G401 (cell line): ENCODE data around the gene SNAP29. TPM values are rescaled to one million over a fixed set of nuclear protein-coding genes. Genes with fewer than 3 reads are reported as not detected.
"Not testable (repeated sequence)": the region's sequence is repeated elsewhere in the genome, so short reads cannot be mapped to it uniquely, and the experiment has no call there.

Experiments used
- DNase-seq: peaks from one replicate; pipeline ENCODE4 v3.0.0-alpha.2; 2015; ENCODE audit warnings: low spot score
- in situ Hi-C: cut with HindIII; loops from 2 replicates; pipeline ENCODE4 v1.10.0; 2016; ENCODE audit warnings: low sequenced_read_pairs, mixed read lengths
- total RNA-seq: library from RNA; depleted of rRNA; stranded (reverse); fragments of >200 nt; shearing (Covaris generic); gene quantifications from 2 replicates; pipeline ENCODE4 v1.2.3, GENCODE V29; 2014; rRNA removed

Gene SNAP29
- 8.3 and 16.4 TPM in 2 replicates for total RNA-seq

DNA sequence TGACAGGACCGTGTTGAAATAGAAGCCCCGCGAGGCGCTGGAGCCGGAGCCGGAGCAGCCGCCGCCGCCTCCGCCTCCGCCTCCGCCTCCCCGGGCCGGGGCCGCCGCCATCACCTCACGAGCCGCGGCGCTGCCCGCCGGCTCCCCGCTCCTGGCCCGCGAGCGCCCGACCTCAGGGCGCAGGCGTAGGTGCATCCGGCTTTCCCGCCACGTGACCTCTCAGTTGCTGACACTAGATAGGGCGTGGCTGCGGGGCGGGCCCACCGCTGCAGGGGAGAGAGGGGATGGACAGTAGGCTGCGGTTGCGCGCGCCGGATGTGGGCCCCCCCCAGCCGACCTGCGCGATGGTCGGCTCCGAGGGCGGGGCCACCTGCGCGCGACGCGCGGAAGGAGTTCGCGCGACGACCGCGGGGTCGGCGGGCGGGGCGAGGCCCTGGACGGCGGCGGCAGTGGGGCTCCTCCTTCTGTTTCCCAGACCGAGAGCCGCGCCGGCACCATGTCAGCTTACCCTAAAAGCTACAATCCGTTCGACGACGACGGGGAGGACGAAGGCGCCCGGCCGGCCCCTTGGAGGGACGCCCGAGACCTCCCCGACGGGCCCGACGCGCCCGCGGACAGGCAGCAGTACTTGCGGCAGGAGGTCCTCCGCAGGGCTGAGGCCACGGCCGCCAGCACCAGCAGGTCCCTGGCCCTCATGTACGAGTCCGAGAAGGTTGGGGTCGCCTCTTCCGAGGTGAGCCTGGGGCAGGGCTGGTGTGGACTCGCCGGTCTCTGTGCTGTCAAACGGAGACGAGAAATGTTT is at the start of gene SNAP29, which contains the start of gene PI4KA:
TSS of gene SNAP29 (plus strand) at position 393 of the 802 bp plus-strand sequence. CDS start at position 497, 104 bp downstream.
TSS of gene PI4KA (minus strand) at position 197 of the 802 bp plus-strand sequence. CDS start at position 111, 86 bp downstream.
- peak; percentile 97 for DNase-seq
- in situ Hi-C loops = no loop called here

DNA sequence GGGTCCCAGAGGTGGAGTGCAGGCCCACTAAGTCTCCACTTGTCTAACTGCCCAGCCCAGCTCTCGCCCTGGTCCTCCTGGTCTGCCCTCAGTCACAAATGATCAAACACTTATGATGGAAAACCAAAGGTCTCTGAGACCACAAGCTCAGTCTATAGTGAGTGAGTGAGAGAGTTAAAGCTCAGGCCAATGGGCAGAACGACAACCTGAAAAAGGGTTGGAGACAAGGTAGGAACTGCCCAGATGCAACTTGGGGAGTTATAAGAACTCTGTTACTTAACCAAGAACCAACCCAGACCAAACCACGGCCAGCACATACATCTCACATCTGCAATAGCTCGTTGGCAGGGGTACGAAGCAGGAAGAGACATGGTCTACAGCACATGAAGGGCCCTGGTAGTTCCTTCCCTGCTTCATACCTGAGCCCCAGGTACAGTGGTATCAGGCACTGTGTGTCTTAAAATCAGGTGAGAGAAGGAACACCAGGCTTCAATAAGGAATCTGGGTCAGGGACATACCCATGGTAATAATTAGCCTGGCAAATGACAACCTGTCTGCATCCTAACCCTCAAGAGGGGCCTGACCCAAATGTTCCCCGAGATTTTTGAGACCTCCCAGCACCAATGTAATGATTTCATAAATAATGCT is 49.1 kb upstream of the SNAP29 start:
- DNase-seq = no peak
- in situ Hi-C loops = no loop called here

DNA sequence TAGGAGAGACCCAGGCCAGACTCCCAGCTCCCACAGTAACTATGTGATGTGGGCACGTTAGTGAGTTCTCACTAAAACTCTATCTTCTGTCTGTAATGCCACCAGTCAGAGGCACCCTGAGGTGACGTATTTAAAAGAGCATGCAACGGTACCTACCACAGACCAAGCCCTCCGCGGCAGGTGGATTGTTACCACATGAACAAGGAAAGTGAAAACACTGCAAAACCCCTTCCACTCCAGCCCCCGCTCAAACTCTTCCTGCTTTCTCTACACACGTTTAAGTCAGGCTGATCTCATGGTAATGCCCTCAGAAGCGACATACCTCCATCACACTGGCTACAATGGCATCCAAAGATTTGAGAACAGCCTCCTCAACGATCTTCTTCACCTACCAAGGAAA is 48.2 kb upstream of the SNAP29 start:
- DNase-seq = no peak
- in situ Hi-C loops = no loop called here

DNA sequence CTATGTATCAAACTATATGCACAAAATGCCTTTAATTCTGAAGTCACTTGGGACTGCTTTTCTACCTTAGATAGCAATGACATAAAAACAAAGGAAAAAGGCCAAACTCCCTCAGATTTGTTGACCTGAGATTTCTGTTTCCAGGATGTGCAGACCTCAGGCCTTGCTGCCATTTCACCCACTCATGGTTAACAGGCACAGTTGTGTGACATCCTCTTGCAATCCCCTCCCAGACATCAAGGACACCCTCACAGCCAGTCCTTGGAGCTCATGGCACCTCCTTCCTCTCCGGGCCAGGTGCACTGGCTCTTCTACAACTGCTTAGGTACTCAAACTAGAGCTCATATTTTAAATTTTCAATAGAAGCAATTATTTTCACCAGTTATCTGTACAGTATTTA is 47.6 kb upstream of the SNAP29 start:
- DNase-seq = no peak
- in situ Hi-C loops = no loop called here

DNA sequence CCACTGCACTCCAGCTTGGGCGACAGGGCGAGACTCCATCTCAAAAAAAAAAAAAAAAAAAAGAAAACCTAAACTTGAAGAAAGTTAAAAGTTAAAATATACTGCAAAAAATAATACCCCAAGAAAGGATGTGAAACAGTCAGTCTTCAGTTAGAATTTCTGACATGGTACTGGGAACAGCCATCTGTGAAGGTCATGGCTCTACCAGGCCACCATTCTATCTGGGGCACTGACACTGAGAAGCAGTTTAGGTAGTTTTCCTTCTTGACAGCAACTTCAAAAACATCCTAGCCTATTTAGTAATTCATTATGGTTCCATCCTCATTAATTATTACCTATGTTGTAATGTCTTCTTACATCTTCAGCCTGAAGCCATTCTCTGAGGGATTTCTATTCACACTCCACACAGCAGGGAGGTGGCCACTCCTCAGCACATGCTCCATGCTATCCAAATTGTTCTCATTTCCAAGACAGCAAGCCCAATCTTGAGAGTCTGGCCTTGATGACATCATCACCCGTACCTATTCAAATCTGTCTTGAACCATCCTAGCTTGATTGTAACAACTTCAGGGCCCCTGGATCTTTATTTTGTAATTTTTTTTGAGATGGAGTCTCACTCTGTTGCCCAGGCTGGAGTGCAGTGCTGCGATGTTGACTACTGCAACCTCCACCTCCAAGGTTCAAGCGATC is 46.7 kb upstream of the SNAP29 start:
- in situ Hi-C loops = no loop called here
- DNase-seq = no peak

- in situ Hi-C loops = no loop called here
Measured at GRCh38 chr22:20813056-20813455, 45.8 kb upstream of the SNAP29 start.

GRCh38 chr22:20814221-20814808 is 44.5 kb upstream of the SNAP29 start:
- in situ Hi-C loops = no loop called here
- DNase-seq = no peak

More at GRCh38 chr22:20813056-20813455, 45.8 kb upstream of the SNAP29 start:
- DNase-seq = no peak

GRCh38 chr22:20815477-20816050 is 43.2 kb upstream of the SNAP29 start:
- in situ Hi-C loops = no loop called here
- no peak for DNase-seq

GRCh38 chr22:20816559-20816958 is 42.2 kb upstream of the SNAP29 start:
- in situ Hi-C loops = no loop called here
- DNase-seq = no peak

DNA sequence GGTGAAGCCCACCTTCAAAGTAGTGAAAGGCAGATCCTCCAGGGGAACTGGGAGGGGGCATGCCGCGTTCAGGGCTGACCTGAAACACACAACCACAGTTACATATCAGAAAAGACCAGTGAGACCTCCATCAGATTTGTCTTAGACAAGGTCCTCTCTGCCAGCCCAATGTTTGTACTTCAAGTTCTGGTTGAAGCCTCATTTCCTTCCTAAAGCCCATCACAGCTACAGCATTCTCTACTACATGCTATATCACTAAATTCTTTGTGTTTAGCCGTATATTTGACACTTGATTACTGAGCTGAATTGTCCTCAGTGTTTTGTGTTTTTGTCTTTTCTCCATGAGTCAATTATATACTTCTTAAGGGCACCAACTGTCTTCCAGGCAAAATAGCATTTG is 40.3 kb upstream of the SNAP29 start:
- in situ Hi-C loops = no loop called here
- DNase-seq = no peak

DNA sequence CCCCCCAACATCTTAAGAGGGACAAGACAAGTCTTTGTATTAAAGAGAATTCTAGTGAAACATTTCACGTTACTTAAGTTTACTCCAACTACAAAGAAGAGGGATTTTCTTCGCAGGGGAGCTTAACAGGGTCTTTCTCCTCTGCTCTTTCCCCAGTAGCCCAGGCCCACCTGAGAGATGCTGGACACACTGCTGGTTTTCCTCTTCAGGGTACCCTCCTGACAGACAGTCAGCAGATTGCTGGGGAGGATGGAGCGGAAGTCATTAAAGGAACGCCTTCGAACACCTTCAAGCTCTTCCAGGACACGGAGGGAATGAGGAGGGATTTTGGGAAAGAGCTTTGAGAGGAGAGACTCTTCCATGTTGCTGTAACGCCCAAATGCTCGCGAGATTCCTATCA is 39.3 kb upstream of the SNAP29 start:
- in situ Hi-C loops = no loop called here
- no peak for DNase-seq

DNA sequence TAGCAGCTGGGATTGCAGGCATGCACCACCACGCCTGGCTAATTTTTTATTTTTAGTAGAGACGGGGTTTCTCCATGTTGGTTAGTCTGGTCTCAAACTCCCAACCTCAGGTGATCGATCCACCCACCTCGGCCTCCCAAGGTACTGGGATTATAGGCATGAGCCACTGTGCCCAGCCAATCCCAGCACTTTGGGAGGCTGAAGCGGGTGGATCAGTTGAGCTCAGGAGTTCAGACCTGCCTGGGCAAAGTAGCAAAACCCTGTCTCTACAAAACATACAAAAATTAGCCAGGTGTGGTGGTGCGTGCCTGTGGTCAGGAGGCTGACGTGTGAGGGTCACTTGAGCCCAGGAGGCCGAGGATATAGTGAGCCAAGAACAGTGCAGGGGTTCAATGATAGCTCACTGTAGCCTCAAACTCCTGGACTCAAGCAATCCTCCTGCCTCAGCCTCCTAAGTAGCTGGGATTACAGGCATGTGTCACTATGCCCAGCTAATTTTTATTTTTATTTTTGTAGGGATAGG is 37.0 kb upstream of the SNAP29 start:
- DNase-seq, in situ Hi-C loops: not testable (repeated sequence)

DNA sequence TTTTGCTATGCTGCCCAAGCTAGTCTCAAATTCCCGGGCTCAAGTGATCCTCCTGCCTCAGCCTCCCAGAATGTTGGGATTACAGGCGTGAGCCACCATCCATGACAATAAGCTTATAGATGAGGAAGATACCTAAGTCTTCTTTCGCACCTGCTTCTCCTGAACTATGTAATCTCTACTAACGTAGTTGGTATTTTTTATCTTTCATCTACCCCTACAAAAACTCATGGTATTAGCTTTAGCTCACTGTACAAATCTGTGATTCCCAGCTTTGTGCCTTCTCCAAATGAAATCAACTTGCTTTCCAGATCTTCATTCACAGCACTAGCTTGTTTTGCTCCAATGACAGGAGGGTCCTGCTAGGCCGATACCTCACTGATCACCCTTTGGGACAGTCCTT is 36.6 kb upstream of the SNAP29 start:
- in situ Hi-C loops = no loop called here
- DNase-seq = no peak

GRCh38 chr22:20823264-20823663 is 35.5 kb upstream of the SNAP29 start:
- in situ Hi-C loops = no loop called here
- DNase-seq = no peak

GRCh38 chr22:20825216-20825615 is 33.6 kb upstream of the SNAP29 start:
- in situ Hi-C loops, DNase-seq: not testable (repeated sequence)

DNA sequence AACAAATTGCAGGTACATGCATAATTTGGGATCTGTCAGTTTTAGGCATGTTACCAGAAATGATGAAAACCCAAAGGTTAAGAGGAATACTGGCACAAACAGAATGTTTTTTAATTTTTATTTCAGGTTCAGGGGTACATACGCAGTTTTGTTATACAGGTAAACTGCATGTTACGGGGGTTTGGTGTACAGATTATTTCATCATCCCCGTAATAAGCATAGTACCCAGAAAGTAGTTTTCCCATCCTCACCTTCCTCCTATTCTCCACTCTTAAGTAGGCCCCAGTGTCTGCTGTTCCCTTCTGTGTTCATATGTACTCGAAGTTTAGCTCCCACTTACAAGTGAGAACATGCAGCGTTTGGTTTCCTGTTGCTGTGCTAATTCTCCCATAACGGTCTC is 33.2 kb upstream of the SNAP29 start:
- in situ Hi-C loops = no loop called here
- DNase-seq = no peak

GRCh38 chr22:20826373-20827152 is 32.2 kb upstream of the SNAP29 start:
- DNase-seq, in situ Hi-C loops: not testable (repeated sequence)

DNA sequence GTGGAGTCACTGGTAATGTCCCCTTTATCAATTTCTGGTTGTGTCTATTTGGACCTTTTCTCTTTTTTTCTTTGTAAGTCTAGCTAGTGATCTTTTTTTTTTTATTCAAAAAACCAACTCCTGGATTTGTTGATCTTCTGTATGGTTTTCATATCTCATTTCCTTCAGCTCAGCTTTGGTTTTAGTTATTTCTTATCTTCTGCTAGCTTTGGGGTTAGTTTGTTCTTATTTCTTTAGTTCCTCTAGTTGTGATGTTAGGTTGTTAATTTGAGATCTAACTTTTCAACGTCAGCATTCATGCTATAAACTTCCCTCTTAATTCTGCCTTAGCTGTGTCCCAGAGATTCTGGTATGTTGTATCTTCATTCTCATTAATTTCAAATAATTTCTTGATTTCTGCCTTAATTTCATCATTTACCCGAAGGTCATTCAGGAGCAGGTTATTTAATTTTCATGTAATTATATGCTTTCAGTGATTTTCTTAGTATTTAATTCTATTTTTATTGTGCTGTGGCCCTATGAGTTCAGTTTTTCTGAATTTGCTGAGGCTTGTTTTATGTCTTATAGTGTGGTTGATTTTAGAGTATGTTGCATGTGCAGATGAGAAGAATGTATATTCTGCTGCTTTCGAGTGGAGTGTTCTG is 29.2 kb upstream of the SNAP29 start:
- no peak for DNase-seq
- in situ Hi-C loops = no loop called here
